ENCODE data around the gene CNOT4.

CNOT4 gene

GRCh38 chr7:135409845-135410542 lies 99.9 kb downstream of the CNOT4 start:
- ATAC-seq: no peak
- TF ChIP-seq ISL1 (CRISPR knock-in tag; IDR thresholded peaks at IDR 0.05): no peak
- TF ChIP-seq ZNF8 (CRISPR knock-in tag; IDR thresholded peaks at IDR 0.05): no peak
- TF ChIP-seq CSRNP3 (CRISPR knock-in tag; IDR thresholded peaks at IDR 0.05): no peak
- no peak for TF ChIP-seq TOX (CRISPR knock-in tag; IDR thresholded peaks at IDR 0.05; ENCODE audit: borderline replicate concordance)
- TF ChIP-seq BACH2 (CRISPR knock-in tag; IDR thresholded peaks at IDR 0.05; ENCODE audit: borderline replicate concordance): no peak
- TF ChIP-seq SNAI2 (CRISPR knock-in tag; IDR thresholded peaks at IDR 0.05): no peak

DNA sequence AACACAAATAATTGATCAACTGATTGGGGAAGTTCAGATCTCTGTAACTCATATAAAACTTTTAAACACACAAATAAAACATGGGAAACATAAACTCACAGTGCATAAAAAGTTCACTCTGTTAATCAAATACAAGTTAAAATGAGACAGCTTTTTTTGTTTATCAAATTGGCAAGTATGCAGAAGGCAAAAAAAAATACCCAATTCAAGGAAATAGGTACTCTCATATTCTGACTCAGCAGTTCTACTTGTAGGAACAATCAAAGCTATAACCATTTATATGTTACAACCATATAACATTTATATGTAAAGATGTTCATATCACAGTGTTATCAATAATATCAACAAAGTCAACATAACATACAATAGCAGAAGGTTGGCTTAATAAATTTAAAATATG lies 102.0 kb downstream of the CNOT4 start:
- TF ChIP-seq ZNF8 (CRISPR knock-in tag; IDR thresholded peaks at IDR 0.05): no peak
- no peak for TF ChIP-seq ARNTL (CRISPR knock-in tag; IDR thresholded peaks at IDR 0.05; ENCODE audit: borderline replicate concordance, low read depth)
- TF ChIP-seq, protein P1, sequence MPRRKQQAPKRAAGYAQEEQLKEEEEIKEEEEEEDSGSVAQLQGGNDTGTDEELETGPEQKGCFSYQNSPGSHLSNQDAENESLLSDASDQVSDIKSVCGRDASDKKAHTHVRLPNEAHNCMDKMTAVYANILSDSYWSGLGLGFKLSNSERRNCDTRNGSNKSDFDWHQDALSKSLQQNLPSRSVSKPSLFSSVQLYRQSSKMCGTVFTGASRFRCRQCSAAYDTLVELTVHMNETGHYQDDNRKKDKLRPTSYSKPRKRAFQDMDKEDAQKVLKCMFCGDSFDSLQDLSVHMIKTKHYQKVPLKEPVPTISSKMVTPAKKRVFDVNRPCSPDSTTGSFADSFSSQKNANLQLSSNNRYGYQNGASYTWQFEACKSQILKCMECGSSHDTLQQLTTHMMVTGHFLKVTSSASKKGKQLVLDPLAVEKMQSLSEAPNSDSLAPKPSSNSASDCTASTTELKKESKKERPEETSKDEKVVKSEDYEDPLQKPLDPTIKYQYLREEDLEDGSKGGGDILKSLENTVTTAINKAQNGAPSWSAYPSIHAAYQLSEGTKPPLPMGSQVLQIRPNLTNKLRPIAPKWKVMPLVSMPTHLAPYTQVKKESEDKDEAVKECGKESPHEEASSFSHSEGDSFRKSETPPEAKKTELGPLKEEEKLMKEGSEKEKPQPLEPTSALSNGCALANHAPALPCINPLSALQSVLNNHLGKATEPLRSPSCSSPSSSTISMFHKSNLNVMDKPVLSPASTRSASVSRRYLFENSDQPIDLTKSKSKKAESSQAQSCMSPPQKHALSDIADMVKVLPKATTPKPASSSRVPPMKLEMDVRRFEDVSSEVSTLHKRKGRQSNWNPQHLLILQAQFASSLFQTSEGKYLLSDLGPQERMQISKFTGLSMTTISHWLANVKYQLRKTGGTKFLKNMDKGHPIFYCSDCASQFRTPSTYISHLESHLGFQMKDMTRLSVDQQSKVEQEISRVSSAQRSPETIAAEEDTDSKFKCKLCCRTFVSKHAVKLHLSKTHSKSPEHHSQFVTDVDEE (CRISPR knock-in tag; IDR thresholded peaks at IDR 0.05): no peak
- TF ChIP-seq ZC3H10 (CRISPR knock-in tag; IDR thresholded peaks at IDR 0.05): no peak
- no peak for TF ChIP-seq BACH2 (CRISPR knock-in tag; IDR thresholded peaks at IDR 0.05; ENCODE audit: borderline replicate concordance)
- TF ChIP-seq ZNF565 (CRISPR knock-in tag; conservative IDR thresholded peaks at IDR 0.05; ENCODE audit: low read depth): no peak
- TF ChIP-seq, protein P2, sequence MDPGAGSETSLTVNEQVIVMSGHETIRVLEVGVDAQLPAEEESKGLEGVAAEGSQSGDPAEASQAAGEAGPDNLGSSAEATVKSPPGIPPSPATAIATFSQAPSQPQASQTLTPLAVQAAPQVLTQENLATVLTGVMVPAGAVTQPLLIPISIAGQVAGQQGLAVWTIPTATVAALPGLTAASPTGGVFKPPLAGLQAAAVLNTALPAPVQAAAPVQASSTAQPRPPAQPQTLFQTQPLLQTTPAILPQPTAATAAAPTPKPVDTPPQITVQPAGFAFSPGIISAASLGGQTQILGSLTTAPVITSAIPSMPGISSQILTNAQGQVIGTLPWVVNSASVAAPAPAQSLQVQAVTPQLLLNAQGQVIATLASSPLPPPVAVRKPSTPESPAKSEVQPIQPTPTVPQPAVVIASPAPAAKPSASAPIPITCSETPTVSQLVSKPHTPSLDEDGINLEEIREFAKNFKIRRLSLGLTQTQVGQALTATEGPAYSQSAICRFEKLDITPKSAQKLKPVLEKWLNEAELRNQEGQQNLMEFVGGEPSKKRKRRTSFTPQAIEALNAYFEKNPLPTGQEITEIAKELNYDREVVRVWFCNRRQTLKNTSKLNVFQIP (CRISPR knock-in tag; IDR thresholded peaks at IDR 0.05; ENCODE audit: borderline replicate concordance, low read depth): no peak
- no peak for TF ChIP-seq ZNF70 (CRISPR knock-in tag; IDR thresholded peaks at IDR 0.05)
- TF ChIP-seq TCF4 (CRISPR knock-in tag; IDR thresholded peaks at IDR 0.05; ENCODE audit: borderline replicate concordance): no peak
- no peak for TF ChIP-seq ISL1 (CRISPR knock-in tag; IDR thresholded peaks at IDR 0.05)
- no peak for TF ChIP-seq PPARA (CRISPR knock-in tag; IDR thresholded peaks at IDR 0.05; ENCODE audit: borderline replicate concordance)
- no peak for TF ChIP-seq ZFP30 (CRISPR knock-in tag; IDR thresholded peaks at IDR 0.05)
- TF ChIP-seq OSR1 (CRISPR knock-in tag; IDR thresholded peaks at IDR 0.05): no peak
- no peak for TF ChIP-seq SNAI2 (CRISPR knock-in tag; IDR thresholded peaks at IDR 0.05)
- no peak for TF ChIP-seq RARB (CRISPR knock-in tag; IDR thresholded peaks at IDR 0.05)
- TF ChIP-seq TOX (CRISPR knock-in tag; IDR thresholded peaks at IDR 0.05; ENCODE audit: borderline replicate concordance): no peak
- no peak for TF ChIP-seq ZFP3 (CRISPR knock-in tag; IDR thresholded peaks at IDR 0.05)
- TF ChIP-seq, protein P3, sequence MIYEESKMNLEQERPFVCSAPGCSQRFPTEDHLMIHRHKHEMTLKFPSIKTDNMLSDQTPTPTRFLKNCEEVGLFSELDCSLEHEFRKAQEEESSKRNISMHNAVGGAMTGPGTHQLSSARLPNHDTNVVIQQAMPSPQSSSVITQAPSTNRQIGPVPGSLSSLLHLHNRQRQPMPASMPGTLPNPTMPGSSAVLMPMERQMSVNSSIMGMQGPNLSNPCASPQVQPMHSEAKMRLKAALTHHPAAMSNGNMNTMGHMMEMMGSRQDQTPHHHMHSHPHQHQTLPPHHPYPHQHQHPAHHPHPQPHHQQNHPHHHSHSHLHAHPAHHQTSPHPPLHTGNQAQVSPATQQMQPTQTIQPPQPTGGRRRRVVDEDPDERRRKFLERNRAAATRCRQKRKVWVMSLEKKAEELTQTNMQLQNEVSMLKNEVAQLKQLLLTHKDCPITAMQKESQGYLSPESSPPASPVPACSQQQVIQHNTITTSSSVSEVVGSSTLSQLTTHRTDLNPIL (CRISPR knock-in tag; IDR thresholded peaks at IDR 0.05; ENCODE audit: low read depth): no peak
- ATAC-seq: no peak

- no peak for ATAC-seq
- TF ChIP-seq ZNF70 (CRISPR knock-in tag; IDR thresholded peaks at IDR 0.05) (no peak), ESRRG (CRISPR knock-in tag; IDR thresholded peaks at IDR 0.05) (no peak), ARNTL (CRISPR knock-in tag; IDR thresholded peaks at IDR 0.05; ENCODE audit: borderline replicate concordance, low read depth) (no peak), ZNF565 (CRISPR knock-in tag; conservative IDR thresholded peaks at IDR 0.05; ENCODE audit: low read depth) (no peak), SNAI2 (CRISPR knock-in tag; IDR thresholded peaks at IDR 0.05) (no peak), TOX (CRISPR knock-in tag; IDR thresholded peaks at IDR 0.05; ENCODE audit: borderline replicate concordance) (no peak), ZC3H10 (CRISPR knock-in tag; IDR thresholded peaks at IDR 0.05) (no peak), CSDC2 (CRISPR knock-in tag; IDR thresholded peaks at IDR 0.05) (no peak), RARB (CRISPR knock-in tag; IDR thresholded peaks at IDR 0.05) (no peak), ZNF8 (CRISPR knock-in tag; IDR thresholded peaks at IDR 0.05) (no peak), OSR1 (CRISPR knock-in tag; IDR thresholded peaks at IDR 0.05) (no peak), PPARA (CRISPR knock-in tag; IDR thresholded peaks at IDR 0.05; ENCODE audit: borderline replicate concordance) (no peak), ZFP3 (CRISPR knock-in tag; IDR thresholded peaks at IDR 0.05) (no peak), CSRNP3 (CRISPR knock-in tag; IDR thresholded peaks at IDR 0.05) (no peak)
- TF ChIP-seq, protein P4, sequence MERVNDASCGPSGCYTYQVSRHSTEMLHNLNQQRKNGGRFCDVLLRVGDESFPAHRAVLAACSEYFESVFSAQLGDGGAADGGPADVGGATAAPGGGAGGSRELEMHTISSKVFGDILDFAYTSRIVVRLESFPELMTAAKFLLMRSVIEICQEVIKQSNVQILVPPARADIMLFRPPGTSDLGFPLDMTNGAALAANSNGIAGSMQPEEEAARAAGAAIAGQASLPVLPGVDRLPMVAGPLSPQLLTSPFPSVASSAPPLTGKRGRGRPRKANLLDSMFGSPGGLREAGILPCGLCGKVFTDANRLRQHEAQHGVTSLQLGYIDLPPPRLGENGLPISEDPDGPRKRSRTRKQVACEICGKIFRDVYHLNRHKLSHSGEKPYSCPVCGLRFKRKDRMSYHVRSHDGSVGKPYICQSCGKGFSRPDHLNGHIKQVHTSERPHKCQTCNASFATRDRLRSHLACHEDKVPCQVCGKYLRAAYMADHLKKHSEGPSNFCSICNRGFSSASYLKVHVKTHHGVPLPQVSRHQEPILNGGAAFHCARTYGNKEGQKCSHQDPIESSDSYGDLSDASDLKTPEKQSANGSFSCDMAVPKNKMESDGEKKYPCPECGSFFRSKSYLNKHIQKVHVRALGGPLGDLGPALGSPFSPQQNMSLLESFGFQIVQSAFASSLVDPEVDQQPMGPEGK (CRISPR knock-in tag; IDR thresholded peaks at IDR 0.05; ENCODE audit: borderline replicate concordance): no peak
- TF ChIP-seq, protein P2 (CRISPR knock-in tag; IDR thresholded peaks at IDR 0.05; ENCODE audit: borderline replicate concordance, low read depth): no peak
Measured at GRCh38 chr7:135406918-135407317, 103.0 kb downstream of the CNOT4 start.
